ENCODE data around the gene PITHD1. TPM values are rescaled to one million over a fixed set of nuclear protein-coding genes. Genes with fewer than 3 reads are reported as not detected.

The PITHD1 gene
- total RNA-seq, 4 donors from 2014 or later: 64.2 to 105 (median 68.0) TPM

- no peak for TF ChIP-seq POLR2A (IDR thresholded peaks at IDR 0.05)
- no peak for TF ChIP-seq EP300 (IDR thresholded peaks at IDR 0.05)
- TF ChIP-seq, protein P1, sequence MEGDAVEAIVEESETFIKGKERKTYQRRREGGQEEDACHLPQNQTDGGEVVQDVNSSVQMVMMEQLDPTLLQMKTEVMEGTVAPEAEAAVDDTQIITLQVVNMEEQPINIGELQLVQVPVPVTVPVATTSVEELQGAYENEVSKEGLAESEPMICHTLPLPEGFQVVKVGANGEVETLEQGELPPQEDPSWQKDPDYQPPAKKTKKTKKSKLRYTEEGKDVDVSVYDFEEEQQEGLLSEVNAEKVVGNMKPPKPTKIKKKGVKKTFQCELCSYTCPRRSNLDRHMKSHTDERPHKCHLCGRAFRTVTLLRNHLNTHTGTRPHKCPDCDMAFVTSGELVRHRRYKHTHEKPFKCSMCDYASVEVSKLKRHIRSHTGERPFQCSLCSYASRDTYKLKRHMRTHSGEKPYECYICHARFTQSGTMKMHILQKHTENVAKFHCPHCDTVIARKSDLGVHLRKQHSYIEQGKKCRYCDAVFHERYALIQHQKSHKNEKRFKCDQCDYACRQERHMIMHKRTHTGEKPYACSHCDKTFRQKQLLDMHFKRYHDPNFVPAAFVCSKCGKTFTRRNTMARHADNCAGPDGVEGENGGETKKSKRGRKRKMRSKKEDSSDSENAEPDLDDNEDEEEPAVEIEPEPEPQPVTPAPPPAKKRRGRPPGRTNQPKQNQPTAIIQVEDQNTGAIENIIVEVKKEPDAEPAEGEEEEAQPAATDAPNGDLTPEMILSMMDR (IDR thresholded peaks at IDR 0.05): peak in 3 of 5 experiments; percentile 22 to 52 (median 27)
- no peak overlapping the region for H3K4me3 ChIP-seq
- no peak for DNase-seq (ENCODE audit: low spot score in 2 of 2)
- no peaks in the 10 kb centered on the region for H3K9me3 ChIP-seq
- 55 to 66% methylated on average over 11 of the region's 11 CpGs for WGBS, 2 donors
- H3K27ac ChIP-seq: no peak overlapping the region
- peaks cover 25 to 67% (median 50%) of the 10 kb centered on the region in 3 donors for H3K36me3 ChIP-seq
- no peaks in the 10 kb centered on the region for H3K27me3 ChIP-seq
- peaks cover 0 to 35% (median 4%) of the 10 kb centered on the region in 4 donors for H3K4me1 ChIP-seq
Observed at GRCh38 chr1:23751050-23751814, 27.0 kb upstream of the PITHD1 start.

GRCh38 chr1:23751815-23752200 is 26.4 kb upstream of the PITHD1 start:
- DNase-seq (ENCODE audit: low spot score in 2 of 2): no peak
- Histone ChIP-seq H3K4me1 (peaks cover 0 to 31% (median 4%) of the 10 kb centered on the region in 4 donors), H3K36me3 (peaks cover 31 to 73% (median 56%) of the 10 kb centered on the region in 3 donors), H3K4me3 (no peak overlapping the region), H3K9me3 (no peaks in the 10 kb centered on the region), H3K27ac (no peak overlapping the region), H3K27me3 (no peaks in the 10 kb centered on the region)
- WGBS, 2 donors: 89 to 92% methylated on average over 4 of the region's 4 CpGs
- TF ChIP-seq, protein P1 (IDR thresholded peaks at IDR 0.05): no peak
- TF ChIP-seq EP300 (IDR thresholded peaks at IDR 0.05): no peak
- TF ChIP-seq POLR2A (IDR thresholded peaks at IDR 0.05): no peak

DNA sequence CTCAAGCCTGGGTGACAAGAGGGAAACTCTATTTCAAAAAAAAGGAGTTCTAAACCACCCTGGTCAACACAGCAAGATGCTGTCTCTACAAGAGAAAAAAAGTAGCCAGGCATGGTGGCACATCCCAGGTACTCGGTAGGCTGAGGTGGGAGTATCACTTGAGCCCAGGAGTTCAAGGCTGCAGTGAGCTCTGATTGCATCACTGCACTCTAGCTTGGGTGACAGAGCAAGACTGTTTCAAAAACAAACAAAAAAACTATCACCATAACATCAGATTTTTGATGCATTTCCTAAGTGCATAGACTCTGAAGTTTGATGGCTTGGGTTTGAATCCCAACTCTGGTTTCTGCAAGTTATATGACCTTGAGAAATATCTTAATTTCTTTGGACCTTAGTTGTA is 25.3 kb upstream of the PITHD1 start:
- TF ChIP-seq POLR2A (IDR thresholded peaks at IDR 0.05): no peak
- TF ChIP-seq EP300 (IDR thresholded peaks at IDR 0.05): no peak
- TF ChIP-seq, protein P1 (IDR thresholded peaks at IDR 0.05): no peak
- Histone ChIP-seq H3K36me3 (peaks cover 36 to 84% (median 67%) of the 10 kb centered on the region in 3 donors), H3K27me3 (no peaks in the 10 kb centered on the region), H3K9me3 (no peaks in the 10 kb centered on the region), H3K4me1 (peaks cover 0 to 20% (median 3%) of the 10 kb centered on the region in 4 donors), H3K27ac (no peak overlapping the region), H3K4me3 (no peak overlapping the region)
- DNase-seq (ENCODE audit: low spot score in 2 of 2): no peak
- 90 to 94% methylated on average over 1 of the region's 1 CpG for WGBS, 2 donors

- WGBS, 2 donors: 91 to 97% methylated on average over 3 of the region's 3 CpGs
- Histone ChIP-seq H3K27ac (no peak overlapping the region), H3K4me3 (no peak overlapping the region), H3K4me1 (peaks cover 0 to 21% (median 0%) of the 10 kb centered on the region in 4 donors), H3K27me3 (no peaks in the 10 kb centered on the region), H3K9me3 (no peaks in the 10 kb centered on the region), H3K36me3 (peaks cover 36 to 98% (median 63%) of the 10 kb centered on the region in 3 donors)
- no peak for DNase-seq (ENCODE audit: low spot score in 2 of 2)
- TF ChIP-seq, protein P1 (IDR thresholded peaks at IDR 0.05): no peak
- no peak for TF ChIP-seq POLR2A (IDR thresholded peaks at IDR 0.05)
Observed at GRCh38 chr1:23756676-23757075, 21.5 kb upstream of the PITHD1 start.

DNA sequence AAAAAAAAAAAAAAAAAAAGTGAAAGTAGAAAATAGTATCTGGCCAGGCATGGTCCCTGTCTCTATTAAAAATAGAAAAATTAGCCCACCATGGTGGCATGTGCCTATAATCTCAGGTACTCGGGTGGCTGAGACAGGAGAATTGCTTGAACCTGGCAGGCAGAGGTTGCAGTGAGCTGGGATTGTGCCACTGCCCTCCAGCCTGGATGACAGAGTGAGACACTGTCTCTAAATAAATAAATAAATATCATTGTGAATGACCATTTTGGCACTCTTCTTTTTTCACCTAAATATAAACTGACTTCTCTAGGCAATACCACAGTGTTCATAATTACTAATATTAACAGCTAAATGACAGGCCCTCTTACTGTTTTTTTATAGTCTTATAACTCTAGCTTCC is 20.4 kb upstream of the PITHD1 start:
- TF ChIP-seq POLR2A (IDR thresholded peaks at IDR 0.05) (no peak), EP300 (IDR thresholded peaks at IDR 0.05) (no peak)
- TF ChIP-seq, protein P1 (IDR thresholded peaks at IDR 0.05): no peak
- H3K36me3 ChIP-seq: peaks cover 32 to 97% (median 53%) of the 10 kb centered on the region in 3 donors

More for the DNA sequence above, 20.4 kb upstream of the PITHD1 start:
- no peak overlapping the region for H3K27ac ChIP-seq
- H3K9me3 ChIP-seq: no peaks in the 10 kb centered on the region
- 85 to 92% methylated on average over 1 of the region's 1 CpG for whole genome bisulfite sequencing, 2 donors
- peaks cover 0 to 25% (median 0%) of the 10 kb centered on the region in 4 donors for H3K4me1 ChIP-seq
- H3K4me3 ChIP-seq: no peak overlapping the region
- H3K27me3 ChIP-seq: no peaks in the 10 kb centered on the region
- DNase-seq (ENCODE audit: low spot score in 2 of 2): no peak

Measured in tibial nerve (tissue), 4 donors.